ENCODE measurements around the gene MAML2.

MAML2 gene

DNA sequence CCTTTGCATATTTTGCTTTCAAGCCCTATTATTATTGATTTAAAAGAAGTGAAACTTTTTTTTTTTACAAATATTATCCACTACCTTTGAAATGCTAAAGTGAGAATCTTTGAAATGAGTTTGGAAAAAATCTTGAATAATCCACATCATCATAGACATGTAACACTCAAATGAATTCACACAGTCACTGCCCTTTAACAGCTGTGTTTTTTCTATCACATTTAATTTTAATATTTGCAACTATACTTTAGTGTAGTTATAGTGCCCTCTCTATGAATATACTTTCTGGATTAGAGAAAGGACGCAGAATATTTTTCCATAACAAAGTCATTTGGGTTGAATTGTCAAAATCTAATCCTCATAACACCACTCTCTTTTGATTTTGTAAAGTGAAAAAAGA, 381.2 kb downstream of the MAML2 start:
- no peak for DNase-seq (ENCODE audit: extremely low read depth, low read depth)
- TF ChIP-seq, protein P1, sequence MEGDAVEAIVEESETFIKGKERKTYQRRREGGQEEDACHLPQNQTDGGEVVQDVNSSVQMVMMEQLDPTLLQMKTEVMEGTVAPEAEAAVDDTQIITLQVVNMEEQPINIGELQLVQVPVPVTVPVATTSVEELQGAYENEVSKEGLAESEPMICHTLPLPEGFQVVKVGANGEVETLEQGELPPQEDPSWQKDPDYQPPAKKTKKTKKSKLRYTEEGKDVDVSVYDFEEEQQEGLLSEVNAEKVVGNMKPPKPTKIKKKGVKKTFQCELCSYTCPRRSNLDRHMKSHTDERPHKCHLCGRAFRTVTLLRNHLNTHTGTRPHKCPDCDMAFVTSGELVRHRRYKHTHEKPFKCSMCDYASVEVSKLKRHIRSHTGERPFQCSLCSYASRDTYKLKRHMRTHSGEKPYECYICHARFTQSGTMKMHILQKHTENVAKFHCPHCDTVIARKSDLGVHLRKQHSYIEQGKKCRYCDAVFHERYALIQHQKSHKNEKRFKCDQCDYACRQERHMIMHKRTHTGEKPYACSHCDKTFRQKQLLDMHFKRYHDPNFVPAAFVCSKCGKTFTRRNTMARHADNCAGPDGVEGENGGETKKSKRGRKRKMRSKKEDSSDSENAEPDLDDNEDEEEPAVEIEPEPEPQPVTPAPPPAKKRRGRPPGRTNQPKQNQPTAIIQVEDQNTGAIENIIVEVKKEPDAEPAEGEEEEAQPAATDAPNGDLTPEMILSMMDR (IDR thresholded peaks at IDR 0.05; ENCODE audit: low read depth, low read length), result no peak

- no peak for DNase-seq (ENCODE audit: extremely low read depth, low read depth)
- TF ChIP-seq, protein P1 (IDR thresholded peaks at IDR 0.05; ENCODE audit: low read depth, low read length), result no peak
Measured at GRCh38 chr11:95950905-95951304, 392.1 kb downstream of the MAML2 start.

- TF ChIP-seq, protein P1 (IDR thresholded peaks at IDR 0.05; ENCODE audit: low read depth, low read length), result no peak
- DNase-seq (ENCODE audit: extremely low read depth, low read depth), result no peak
Measured at GRCh38 chr11:95948637-95949036, 394.4 kb downstream of the MAML2 start.

GRCh38 chr11:95944623-95945022, 398.4 kb downstream of the MAML2 start:
- no peak for DNase-seq (ENCODE audit: extremely low read depth, low read depth)

DNA sequence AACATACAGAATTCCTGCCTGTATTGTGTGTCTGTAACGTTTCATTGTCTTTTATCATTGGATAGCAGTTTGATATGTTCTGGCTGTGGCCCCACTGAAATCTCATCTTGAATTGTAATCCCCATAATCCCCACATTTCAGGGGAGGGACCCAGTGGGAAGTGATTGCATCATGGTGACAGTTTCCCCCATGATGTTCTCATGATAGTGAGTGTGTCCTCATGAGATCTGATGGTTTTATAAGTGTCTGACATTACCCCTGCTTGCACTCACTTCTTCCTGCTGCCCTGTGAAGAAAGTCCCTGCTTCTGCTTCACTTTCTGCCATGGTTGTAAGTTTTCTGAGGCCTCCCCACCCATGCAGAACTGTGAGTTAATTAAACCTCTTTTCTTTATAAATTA, 399.4 kb downstream of the MAML2 start:
- DNase-seq (ENCODE audit: extremely low read depth, low read depth), result no peak
- TF ChIP-seq, protein P1 (IDR thresholded peaks at IDR 0.05; ENCODE audit: low read depth, low read length), result no peak

More at GRCh38 chr11:95944623-95945022, 398.4 kb downstream of the MAML2 start:
- TF ChIP-seq, protein P1 (IDR thresholded peaks at IDR 0.05; ENCODE audit: low read depth, low read length), result no peak

DNA sequence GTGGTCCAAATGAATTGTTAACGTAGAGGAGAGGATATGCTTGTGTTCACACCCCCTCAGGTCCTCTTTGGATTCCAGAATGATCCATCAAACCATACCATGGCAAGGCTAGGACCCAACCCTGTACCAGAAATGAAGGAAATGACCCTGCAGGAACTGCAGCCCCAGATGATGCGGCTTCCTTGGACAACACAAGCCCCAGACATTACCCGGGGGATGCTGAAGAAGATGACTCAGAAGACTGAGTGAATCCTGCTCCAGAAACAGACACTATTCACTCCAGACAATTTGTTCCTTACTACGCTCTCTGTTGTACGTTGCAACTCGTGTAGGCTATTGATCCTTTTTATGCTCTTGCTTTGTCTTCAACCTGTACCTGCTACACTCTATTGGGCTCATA, 403.9 kb downstream of the MAML2 start:
- TF ChIP-seq, protein P1 (IDR thresholded peaks at IDR 0.05; ENCODE audit: low read depth, low read length), result no peak
- no peak for DNase-seq (ENCODE audit: extremely low read depth, low read depth)

GRCh38 chr11:95937358-95937757, 405.6 kb downstream of the MAML2 start:
- TF ChIP-seq, protein P1 (IDR thresholded peaks at IDR 0.05; ENCODE audit: low read depth, low read length), result no peak
- DNase-seq (ENCODE audit: extremely low read depth, low read depth), result no peak
